ENCODE results near the gene AKAP5. TPM values are rescaled to one million over a fixed set of nuclear protein-coding genes. Genes with fewer than 3 reads are reported as not detected.

The AKAP5 gene, protein sequence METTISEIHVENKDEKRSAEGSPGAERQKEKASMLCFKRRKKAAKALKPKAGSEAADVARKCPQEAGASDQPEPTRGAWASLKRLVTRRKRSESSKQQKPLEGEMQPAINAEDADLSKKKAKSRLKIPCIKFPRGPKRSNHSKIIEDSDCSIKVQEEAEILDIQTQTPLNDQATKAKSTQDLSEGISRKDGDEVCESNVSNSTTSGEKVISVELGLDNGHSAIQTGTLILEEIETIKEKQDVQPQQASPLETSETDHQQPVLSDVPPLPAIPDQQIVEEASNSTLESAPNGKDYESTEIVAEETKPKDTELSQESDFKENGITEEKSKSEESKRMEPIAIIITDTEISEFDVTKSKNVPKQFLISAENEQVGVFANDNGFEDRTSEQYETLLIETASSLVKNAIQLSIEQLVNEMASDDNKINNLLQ
- under 1 TPM; 0.51 to 0.82 TPM for total RNA-seq

GRCh38 chr14:64465191-64465822, at the start of gene AKAP5:
Gene AKAP5 (plus strand): TSS chr14:64465499. CDS start chr14:64468395, 2,896 bp downstream.
- H3K4me1 ChIP-seq (replicated peaks) = peaks cover 4% of the 10 kb centered on the region
- peak within 1 kb of the TSS; percentile 44 to 59 for H3K27ac ChIP-seq
- intact Hi-C loops (cut with DNase I) = no loop called here
- under 1% methylated on average over 54 of the region's 74 CpGs for WGBS
- no peaks in the 10 kb centered on the region for H3K36me3 ChIP-seq
- H3K27me3 ChIP-seq (replicated peaks; ENCODE audit: insufficient read depth) = no peaks in the 10 kb centered on the region
- peak; percentile 61 for DNase-seq (ENCODE audit: low spot score)
- peak within 1 kb of the TSS; percentile 63 to 67 for H3K4me3 ChIP-seq
- TF ChIP-seq POLR2AphosphoS5 (IDR thresholded peaks at IDR 0.05) = no peak
- TF ChIP-seq, protein P1, sequence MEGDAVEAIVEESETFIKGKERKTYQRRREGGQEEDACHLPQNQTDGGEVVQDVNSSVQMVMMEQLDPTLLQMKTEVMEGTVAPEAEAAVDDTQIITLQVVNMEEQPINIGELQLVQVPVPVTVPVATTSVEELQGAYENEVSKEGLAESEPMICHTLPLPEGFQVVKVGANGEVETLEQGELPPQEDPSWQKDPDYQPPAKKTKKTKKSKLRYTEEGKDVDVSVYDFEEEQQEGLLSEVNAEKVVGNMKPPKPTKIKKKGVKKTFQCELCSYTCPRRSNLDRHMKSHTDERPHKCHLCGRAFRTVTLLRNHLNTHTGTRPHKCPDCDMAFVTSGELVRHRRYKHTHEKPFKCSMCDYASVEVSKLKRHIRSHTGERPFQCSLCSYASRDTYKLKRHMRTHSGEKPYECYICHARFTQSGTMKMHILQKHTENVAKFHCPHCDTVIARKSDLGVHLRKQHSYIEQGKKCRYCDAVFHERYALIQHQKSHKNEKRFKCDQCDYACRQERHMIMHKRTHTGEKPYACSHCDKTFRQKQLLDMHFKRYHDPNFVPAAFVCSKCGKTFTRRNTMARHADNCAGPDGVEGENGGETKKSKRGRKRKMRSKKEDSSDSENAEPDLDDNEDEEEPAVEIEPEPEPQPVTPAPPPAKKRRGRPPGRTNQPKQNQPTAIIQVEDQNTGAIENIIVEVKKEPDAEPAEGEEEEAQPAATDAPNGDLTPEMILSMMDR (IDR thresholded peaks at IDR 0.05) = peak in 1 of 4 experiments; percentile 17
- no peaks in the 10 kb centered on the region for H3K9me3 ChIP-seq

DNA sequence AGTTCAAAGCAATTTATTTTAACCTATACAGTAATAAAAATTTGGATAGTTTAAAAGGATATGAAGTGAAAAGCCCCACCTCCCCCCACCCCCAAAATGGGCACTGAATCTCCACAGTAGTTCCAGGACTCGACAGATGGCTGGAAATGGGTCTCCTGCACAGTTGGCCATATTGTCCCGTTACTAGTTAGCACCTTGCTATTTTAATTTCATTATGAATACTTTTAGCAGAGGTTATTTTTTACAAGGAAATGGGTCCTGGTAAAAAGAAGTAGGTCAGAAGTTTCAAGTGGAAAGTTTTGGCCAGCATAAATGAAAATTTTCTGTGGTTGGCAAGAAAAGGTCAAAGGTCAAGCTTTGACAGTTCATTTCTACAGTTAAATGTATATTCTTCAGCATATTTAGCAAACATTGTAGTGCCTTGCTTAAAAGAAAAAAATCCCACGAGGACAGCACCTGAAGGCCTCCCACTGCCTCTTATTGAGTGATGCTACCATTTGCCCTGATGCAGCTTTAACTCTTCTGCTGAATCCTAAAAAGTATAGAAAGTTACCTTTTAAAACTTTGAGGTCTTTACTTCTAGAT, 48.9 kb upstream of the AKAP5 start:
- H3K36me3 ChIP-seq = no peaks in the 10 kb centered on the region
- 86% methylated on average over 3 of the region's 3 CpGs for WGBS
- intact Hi-C loops (cut with DNase I) = no loop called here

DNA sequence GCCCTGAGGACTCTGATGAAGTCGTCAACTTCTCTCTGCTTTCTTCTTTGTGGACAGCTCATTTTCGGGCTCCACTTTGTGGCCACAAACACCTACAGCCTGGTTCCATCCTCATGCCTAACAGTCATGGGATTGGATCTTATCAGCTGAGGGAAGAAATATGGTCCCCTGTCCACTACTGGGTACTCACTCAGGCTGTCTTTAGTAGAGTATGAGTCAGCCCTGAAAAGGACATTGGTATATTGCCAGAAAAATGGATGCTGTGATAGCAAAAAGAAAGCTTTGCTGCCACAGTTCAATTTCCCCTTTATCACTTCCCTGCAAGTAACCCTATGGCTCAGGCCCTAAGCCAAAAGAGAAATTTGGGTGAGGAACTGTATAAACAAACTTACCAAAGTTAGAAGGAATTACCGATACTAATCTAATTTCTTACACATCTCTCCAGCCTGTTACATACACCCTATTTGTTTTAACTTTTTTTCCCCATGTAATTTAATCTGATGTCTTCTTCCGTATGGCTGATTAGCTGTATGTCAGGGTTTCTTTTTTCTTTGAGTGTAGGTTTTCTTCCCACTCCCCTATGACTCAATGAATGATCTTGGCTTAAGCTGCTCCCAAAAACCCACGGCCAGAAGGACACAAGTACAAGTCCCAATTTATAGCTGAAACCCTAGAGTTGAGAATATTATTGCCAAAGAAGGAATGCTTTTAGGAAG, 48.1 kb upstream of the AKAP5 start:
- no peaks in the 10 kb centered on the region for H3K36me3 ChIP-seq
- no peak overlapping the region for H3K27ac ChIP-seq
- WGBS = 91% methylated on average over 5 of the region's 5 CpGs
- TF ChIP-seq, protein P1 (IDR thresholded peaks at IDR 0.05) = no peak
- no peaks in the 10 kb centered on the region for H3K9me3 ChIP-seq
- intact Hi-C loops (cut with DNase I) = no loop called here
- H3K4me3 ChIP-seq = no peak overlapping the region
- H3K4me1 ChIP-seq (replicated peaks) = no peaks in the 10 kb centered on the region
- no peaks in the 10 kb centered on the region for H3K27me3 ChIP-seq (replicated peaks; ENCODE audit: insufficient read depth)
- no peak for DNase-seq (ENCODE audit: low spot score)

More for the DNA sequence above, 48.9 kb upstream of the AKAP5 start:
- Histone ChIP-seq H3K4me3 (no peak overlapping the region), H3K27me3 (replicated peaks; ENCODE audit: insufficient read depth) (no peaks in the 10 kb centered on the region), H3K9me3 (no peaks in the 10 kb centered on the region), H3K4me1 (replicated peaks) (no peaks in the 10 kb centered on the region), H3K27ac (no peak overlapping the region)
- TF ChIP-seq POLR2AphosphoS5 (IDR thresholded peaks at IDR 0.05) = no peak
- TF ChIP-seq, protein P1 (IDR thresholded peaks at IDR 0.05) = no peak
- TF ChIP-seq POLR2A (IDR thresholded peaks at IDR 0.05) = no peak
- no peak for DNase-seq (ENCODE audit: low spot score)

DNA sequence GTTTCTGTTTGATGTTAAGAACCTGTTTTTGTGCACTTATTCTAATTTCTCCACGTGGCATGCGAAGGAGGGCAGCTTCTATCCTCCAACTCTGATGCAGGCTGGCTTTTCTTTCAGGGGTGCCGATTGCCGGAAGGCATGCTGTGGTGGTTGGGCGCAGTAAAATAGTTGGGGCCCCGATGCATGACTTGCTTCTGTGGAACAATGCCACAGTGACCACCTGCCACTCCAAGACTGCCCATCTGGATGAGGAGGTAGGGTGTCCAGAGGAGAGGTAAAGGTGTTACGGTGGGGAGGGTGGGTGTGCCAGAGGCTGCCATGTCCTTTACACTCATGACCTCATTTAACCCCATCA, 47.6 kb upstream of the AKAP5 start:
- no peaks in the 10 kb centered on the region for H3K4me1 ChIP-seq (replicated peaks)
- 88% methylated on average over 7 of the region's 7 CpGs for WGBS
- H3K27ac ChIP-seq = no peak overlapping the region

More for the DNA sequence above, 47.6 kb upstream of the AKAP5 start:
- intact Hi-C loops (cut with DNase I) = no loop called here
- TF ChIP-seq POLR2A (IDR thresholded peaks at IDR 0.05) (no peak), POLR2AphosphoS5 (IDR thresholded peaks at IDR 0.05) (no peak)
- TF ChIP-seq, protein P1 (IDR thresholded peaks at IDR 0.05) = no peak
- Histone ChIP-seq H3K27me3 (replicated peaks; ENCODE audit: insufficient read depth) (no peaks in the 10 kb centered on the region), H3K9me3 (no peaks in the 10 kb centered on the region), H3K36me3 (no peaks in the 10 kb centered on the region), H3K4me3 (no peak overlapping the region)
- no peak for DNase-seq (ENCODE audit: low spot score)
